HG03439 (cell line): ENCODE results near the gene MSH5.
"Not testable (repeated sequence)": the region's sequence is repeated elsewhere in the genome, so short reads cannot be mapped to it uniquely, and the experiment has no call there.

Experiments
- ATAC-seq: cut with Tn5 transposase; IDR thresholded peaks from one replicate; pipeline ENCODE4 v1.9.1; 2021; ENCODE audit warnings: mild to moderate bottlenecking, moderate library complexity; ENCODE audit not compliant: unreplicated experiment

The MSH5 gene

DNA sequence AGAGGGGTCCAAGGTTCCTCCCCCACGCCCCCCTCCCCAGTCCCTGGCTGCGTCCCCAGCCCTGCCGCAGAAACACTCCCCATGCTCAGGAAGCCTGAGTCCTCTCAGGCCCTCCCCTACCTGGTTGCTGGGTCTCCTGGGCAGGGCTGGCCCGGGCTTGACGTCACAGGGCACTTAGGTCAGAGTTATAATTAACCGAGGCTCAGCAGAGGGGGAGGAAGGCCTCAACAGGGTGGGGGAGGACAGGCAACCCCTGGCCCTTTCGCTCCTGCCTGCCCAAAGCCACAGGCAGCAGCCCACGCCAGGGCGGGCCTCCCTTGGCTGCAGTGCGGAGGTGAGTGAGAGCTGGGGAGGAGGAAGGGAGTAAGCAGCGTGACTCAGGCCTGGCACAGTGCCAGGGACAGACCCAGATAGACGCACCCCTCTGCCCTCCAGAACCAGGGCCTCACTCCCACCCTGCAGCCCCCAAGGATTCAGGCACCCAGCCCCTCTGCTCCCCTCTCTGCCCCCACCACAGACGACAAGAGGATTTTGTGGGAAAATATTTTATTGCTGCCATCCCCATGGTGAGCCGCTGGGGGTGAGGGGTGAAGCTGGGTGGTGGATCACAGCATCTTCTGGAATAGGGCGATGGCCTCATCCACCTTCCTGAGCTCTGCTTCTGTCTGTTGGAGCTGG is 37.3 kb downstream of the MSH5 start, which contains the start of gene VWA7:
VWA7 (minus strand) TSS at position 340 of the 678 bp plus-strand sequence. CDS start 549 bp downstream, outside the sequence.
- peak; percentile 73 for ATAC-seq

DNA sequence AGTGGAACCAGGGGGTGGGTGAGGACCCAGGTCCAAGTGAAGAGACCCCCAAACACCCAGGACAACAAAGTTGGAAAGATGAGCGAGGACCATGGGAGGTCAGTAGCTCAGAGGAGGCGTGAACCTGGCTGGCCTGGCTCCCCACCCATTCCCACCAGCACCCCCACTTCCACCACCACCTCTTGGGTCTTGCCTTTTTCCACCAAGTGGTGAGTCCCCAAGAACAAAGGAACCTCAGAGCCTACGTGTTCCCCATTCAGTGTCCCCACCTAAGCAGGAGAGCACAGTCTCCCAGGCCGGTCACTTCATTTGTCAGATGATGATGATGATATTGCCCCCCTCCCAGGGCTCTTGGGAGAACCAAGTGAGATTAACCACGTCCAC is 37.9 kb downstream of the MSH5 start:
- ATAC-seq, result no peak

DNA sequence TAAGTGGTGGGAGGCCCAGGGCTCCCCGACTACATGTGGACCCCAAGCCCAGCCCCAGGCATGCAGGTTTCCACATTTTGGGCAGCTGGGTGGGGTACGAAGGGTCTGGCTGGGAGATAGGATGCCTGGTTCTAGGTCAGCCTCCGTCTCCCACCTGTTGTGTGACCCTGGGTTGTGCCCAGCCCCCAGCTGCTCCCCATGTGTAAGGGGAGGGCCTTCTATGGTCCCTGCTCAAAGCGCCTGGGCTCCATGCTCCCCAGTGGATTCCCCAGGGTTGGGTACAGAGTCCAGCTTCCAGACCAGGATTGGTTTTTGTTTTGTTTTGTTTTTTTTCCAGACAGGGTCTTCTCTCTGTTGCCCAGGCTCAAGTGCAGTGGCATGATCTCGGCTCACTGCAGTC is 38.4 kb downstream of the MSH5 start:
- ATAC-seq, result no peak

DNA sequence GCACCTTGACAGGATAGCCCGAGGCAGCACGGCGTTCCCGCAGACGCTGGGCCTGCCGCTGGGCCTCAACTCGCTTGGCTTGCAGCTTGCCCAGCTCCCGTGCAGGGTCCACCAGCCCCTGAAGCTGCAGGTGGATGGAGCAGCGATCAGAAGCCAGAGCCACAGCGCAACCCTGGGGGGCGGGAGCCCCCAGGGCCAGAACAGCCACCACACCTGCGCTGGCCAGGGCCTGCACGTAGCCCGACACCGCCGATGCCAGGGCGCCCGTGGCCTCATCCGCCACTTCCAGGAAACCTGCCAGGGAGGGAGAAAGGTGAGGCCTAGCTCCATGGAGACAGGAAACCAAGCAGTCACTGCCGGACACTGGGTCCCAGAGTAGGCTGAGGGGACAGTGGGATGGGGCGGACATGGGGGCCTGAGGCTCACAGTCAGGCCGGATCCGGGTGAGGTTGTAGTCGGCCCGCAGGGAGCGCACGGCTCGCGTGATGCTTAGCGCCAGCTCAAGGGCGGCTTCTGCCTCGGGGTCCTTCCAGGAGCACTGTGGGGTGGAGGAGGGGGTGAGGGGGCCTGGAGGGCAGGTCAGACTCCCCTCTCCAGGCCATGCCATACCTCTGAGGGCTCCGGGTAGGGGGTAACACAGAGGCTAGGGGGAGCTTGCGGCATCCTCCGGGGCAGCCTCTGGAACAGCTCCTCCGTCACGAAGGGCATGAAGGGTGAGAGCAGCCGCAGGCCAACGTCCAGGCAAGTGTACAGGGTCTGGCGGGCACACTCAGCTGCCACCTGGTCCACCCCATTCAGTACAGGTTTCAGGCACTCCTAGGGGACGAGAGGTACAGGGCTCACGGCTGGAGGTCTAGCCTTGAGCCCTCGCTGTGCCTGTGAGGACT is 39.4 kb downstream of the MSH5 start:
- ATAC-seq, result no peak

DNA sequence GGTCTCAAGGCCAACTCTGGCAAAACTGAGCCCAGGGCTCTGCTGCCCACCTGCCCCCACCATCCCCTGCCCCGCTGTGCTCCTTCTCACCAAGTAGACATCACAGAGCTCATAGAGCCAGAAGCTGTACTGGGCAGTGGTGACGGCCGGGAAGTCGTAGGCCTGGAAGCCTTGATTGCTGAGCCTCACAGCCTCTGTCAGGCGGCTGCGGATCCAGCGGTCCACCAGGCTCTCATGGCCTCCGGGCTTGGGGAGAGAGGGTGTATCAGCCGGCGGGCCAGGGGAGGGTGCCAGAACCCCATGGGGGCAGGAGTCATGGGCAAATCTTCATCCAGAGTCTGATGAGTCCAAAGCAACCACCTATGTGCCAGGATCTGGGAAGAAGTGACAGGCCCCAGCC is 40.1 kb downstream of the MSH5 start:
- no peak for ATAC-seq

DNA sequence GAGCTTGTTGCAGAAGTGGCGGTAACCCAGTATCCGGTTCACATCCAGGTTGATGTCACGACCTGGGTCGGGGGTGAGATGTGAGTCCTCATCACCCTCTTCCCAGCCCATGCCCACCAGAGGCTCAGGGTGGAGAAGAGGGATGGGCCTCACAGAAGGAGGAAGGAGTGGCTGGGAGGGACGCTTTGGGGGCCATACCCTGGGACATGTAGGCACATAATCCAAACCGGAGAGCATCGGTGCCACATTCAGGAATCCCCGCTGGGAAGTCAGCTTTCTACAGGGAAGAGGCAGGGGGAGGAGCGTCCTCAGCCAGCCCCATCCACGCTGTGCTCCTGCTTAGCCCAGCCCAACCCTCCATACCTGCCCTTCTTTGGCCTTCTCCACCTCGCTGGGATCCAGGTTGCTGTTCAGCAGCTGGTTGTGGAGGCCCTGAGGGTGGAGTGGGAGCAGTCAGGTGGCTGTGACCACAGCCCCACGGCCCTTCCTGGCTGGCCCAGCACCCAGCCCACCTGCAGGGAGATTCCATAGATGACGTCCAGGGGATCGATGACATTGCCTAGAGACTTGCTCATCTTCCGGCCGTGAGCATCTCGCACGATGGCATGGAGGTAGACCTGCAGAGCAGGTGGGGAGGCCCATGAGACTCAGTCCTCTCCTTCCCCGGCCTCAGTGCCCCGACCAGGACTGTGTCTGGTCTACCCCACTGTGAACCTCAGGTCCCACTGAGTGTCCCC is 40.9 kb downstream of the MSH5 start:
- ATAC-seq, result no peak

DNA sequence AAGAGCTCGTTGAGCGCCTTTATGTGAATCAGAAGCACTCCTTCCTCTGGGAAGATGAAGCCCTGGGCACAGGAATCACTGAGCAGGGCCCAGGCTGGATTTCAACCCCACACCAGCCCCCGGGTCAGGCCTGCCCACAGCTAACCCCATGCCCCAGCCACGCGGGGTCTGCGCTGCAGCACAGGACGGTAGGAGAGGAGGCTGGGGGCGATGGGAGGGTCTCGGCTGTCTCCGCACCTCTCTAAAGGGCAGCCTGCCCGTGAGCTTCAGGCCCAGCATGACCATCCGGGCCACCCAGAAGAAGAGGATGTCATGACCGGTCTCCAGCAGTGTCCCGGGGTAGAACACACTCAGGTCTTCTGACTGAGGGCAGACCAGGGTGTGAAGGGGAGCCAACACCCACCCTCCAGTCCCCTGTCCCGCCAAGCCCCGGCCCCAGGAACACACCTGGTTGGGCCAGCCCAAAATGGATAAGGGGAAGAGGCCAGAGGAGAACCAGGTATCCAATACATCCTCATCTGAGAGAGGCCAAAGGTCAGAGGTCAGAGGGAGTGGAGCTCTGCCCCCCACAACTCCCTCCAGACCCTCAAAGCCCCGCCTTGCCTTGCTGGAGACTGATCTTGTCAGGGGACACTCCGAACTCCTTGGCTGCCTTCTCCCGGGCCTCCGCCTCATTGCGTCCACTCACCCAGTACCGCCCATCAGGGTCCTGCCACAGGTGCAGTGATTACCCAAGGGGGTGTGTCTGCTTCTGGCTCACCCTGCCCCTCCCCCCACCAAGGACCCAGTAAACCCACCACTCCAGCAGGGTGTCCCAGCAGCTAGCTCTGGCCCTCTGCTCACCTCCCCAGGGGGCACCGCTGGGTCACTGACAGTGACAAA is 41.7 kb downstream of the MSH5 start:
- no peak for ATAC-seq

DNA sequence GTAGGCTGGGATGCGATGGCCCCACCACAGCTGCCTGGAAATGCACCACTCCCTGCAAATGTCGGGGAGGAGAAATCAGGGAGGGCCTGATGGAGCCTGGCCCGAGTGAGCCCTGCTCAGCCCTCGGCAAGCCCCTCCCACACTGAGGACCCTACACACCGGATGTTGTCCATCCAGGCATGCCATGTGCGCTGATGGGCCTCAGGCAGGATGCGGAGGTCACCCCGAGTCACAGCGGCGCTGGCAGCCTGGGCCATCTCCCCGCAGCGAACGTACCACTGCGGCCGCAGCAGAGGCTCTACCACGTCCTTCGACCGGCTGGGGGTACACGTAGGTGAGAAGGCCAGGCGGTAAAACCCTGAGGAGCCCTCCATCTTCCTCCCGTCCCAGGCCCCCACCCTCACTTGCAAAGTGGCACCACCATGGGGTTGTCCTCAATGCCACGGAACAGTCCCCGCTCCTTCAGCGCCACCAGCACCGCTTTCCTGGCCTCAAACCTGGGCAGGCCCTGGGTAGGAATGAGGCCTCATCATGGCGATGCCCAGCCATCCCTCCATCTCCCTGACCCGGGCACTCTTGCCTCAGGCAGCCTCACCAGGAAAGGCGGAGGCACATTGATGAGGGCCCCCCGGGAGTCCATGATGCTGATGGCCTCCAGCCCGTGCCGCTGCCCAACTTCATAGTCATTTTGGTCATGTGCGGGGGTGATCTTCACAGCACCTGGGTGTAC is 42.5 kb downstream of the MSH5 start:
- ATAC-seq, result no peak

DNA sequence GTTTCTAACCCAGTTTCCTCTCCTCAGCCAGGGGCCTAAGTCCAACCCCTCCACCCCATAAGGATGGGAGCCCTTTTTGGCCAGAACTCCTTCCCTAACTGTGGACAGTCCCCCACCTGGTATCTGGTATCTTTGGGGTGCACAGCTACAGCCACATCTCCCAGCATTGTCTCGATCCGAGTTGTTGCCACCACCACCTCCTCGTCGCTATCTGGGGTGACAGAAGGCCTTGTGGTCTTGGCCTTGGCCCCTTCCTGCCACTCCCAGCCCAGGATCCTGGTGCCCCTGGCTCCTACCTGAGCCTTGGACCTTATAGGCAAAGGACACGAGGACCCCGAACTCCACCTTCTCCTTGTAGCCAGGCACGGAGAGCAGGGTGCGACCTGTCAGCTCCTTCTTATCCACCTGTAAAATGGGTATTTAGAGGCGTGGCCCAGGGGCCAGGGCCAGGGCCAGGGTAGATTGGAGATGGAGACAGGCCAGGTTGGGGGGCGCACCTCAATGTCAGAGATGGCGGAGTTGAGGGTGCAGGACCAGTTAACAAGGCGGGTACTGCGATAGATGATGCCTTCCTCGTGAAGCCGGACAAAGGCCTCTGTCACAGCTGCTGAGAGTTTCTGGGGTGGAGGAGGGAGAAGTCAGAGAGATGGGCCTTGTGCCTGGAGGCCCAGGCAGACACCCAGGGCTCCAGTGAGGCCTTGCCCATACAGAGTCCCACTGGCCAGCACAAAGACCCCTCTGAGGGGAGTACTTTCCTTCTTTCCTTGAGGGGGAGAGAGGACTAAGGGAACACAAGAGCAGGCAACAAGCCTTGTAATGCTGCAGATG is 44.5 kb downstream of the MSH5 start:
- ATAC-seq, result no peak

DNA sequence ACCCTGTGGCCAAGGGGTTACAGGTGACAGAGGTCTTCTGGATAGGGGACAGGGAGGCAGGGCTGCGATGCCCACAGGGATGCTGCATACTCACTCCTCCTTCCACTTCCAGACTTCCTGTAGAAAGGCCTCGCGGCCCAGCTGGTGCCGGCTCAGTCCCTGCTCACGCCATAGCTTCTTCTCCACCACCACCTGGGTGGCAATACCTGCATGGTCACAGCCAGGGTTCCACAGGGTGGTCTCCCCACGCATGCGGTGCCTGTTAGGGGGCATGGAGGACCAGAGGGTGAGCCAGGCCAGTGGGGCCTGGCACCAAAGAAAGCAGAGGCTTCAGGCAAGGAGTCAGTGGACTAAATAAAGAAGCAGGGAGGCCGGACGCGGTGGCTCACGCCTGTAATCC is 45.7 kb downstream of the MSH5 start:
- no peak for ATAC-seq

DNA sequence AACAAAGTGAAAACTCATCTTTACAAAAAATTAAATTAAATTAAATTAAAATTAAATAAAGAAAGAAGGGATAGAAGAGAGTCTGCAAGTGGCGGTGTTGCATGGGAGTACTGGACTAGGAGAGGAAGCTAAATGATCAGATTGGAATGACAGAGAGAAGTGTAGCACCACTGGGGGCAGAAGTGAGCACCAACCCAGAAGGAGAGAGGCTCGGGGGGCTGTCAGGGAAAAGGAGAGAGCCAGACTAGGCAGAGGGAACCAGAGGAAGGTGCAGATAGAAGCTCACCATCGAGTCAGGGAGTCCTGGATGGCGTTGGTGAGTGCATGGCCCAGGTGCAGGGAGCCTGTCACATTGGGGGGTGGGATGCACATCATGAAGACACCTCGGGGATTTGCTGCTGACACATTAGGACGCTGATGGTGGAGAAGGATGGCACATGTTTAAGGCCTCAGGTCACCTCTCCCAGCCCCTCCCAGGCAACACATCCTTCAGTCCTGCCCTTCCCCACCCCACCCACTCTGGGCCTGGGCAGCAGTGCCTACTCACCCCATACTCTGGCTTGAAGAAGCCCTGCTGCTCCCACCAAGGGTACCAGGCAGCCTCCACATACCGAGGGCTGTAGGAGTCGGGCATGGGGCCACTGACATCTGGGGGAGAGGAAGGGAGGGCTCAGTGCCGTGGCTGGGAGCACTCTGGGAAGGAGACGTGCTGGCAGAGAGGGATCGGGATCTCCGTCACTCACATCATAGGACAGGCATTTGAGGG is 51.7 kb downstream of the MSH5 start:
- no peak for ATAC-seq

DNA sequence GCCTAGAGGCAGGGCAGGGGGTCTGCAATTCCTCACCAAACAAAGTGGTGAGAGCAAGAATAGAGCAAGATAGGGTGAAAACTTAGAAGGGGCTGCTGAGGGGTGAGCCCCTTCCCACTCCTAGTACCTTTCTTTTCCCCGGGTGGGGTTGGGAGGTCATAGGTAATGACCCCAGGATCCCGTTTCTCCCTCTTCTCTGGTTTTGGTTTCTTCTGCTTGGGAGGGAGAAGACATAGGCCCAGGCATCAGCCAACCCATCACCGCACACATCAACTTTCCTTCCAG is 52.2 kb downstream of the MSH5 start:
- ATAC-seq, result no peak

DNA sequence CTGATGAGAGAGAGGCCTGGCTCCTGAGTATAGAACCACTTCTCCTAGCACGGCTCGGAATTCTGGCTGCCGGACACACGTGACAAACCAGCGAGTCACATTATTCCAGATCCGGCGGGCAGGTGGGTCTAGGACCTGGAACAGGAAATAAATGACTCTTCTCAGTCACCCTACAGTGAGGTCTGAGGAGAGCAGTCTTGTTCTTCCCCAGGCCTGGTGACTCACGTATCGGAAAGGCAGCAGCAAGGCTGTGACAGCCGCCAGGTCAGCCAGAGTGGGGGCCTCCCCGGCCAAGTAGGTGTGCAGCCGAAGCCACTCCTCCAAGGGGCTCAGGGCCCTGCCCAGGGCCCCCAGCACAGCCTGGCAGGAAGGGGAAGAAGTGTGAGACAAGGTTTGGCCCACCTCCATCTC is 53.0 kb downstream of the MSH5 start:
- ATAC-seq, result no peak

DNA sequence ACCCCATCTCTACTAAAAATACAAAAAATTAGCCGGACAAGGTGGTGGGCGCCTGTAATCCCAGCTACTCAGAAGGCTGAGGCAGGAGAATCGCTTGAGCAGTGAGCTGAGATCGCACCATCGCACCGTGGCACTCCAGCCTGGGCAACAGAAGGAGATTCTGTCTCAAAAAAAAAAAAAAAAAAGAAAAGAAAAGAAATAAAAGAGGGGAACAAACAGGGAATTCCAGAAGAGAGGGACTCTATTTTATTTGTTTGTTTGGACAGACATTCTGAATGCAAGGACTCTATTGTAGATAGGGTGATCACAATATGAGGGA is 54.1 kb downstream of the MSH5 start:
- ATAC-seq, result not testable (repeated sequence)

DNA sequence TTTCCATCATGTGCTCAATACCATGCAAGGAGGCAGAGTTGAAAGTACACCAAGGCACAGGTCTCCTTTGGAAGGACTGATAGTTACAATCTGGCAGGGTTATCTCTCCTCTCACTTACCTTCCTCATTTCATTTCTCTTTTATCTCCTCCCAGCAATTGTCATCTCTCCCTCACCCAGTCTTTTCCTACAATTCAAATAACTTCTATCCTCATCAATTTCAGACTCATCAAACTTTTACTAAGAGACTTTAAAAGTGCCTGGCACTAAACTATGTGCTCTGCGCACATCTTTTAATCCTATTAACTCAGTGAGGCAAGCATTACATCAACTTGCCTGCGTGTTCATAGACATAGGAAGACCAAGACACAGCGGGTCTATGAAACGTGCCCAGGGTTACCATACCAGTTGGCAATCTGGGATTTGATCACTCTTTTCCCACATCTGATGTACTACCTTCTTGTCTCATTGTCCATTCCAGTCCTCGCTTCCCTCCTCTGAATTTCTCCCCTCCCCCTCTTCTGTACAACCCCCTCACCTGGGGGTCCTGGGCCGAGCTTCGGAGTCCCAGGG is 54.6 kb downstream of the MSH5 start:
- no peak for ATAC-seq

DNA sequence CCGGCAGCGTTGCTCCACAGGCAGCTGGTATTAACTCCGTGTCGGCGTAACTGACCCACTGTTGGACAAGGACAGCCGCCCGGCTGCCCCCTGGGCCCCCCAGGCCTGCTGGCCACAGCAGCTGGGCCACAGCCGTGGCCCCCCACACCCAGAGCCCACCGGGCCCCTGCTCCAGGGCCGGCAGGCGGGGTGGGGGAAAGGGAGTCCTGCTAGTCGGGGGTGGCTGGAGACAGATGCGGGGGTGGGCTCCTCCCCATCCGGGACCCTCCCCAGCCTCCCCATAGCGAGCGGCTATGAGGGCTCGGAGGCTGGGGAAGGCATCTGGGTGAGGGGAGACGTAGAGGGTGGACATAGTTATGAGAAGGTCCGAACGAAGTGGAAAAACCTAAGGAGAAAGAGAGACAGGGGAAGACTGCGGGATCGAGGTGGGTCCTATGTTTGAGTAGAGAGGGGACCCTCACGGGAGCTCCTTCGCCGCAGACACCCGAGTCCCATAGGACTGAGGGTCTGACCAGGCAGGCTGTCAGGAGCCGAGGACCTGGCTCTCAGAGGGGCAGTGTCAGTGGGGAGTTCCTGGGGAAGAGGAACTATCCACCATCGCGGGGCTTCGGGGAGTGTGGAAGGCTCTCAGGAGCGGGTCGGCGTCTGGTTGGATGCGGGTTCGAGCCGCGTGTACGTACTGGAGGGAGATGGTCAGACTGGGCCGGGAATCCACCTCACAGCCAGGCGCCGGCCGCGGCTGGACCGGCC is 55.2 kb downstream of the MSH5 start:
- ATAC-seq, result peak; percentile 8

DNA sequence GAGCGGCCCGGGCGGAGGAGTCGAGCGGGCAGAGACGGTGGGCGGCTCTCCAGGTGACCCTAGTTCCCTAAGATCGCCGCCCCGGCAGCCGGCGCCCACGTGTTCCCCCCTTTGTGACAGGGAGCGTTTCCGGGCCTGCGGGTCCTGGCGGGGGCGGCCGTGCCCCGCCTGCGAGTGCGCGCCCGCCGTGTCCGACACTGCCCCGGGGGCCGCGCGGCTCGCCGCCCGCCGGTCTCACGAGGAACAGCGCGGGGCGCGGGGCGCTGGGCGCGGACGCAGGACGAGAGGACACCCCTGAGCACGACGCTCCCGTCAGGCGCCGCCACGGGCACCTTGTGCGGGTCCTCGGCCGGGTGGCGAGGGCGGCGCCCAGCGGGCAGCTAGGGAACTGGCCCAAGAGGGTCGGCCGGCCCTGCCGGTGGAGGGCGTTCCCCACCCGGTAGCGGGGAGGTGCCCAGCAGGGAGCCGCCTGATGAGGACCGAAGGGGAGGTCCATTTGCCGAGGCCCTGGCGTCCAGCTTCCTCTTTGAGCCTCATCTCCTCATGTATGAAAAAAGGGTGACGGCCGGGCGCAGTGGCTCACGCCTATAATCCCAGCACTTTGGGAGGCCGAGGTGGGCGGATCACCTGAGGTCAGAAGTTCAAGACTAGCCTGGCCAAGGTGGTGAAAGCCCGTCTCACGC is 56.0 kb downstream of the MSH5 start, which contains the start of gene VARS1:
VARS1 (minus strand) TSS at position 137 of the 683 bp plus-strand sequence. CDS start 535 bp downstream, outside the sequence.
- peak; percentile 72 for ATAC-seq
